GM12892 (cell line): ENCODE results near the gene DDX18.

Experiments
- DNase-seq: peaks from one replicate; pipeline ENCODE4 v3.0.0; 2011; ENCODE audit not compliant: insufficient read length
- FAIRE-seq: peaks from 2 replicates; lab custom pipeline; 2011; peaks lifted over from hg19 to GRCh38; lab: Jason Lieb, UNC
- POLR2A ChIP-seq: IDR thresholded peaks from 2 replicates; pipeline ENCODE4 v1.6.1; 2011; ENCODE audit warnings: low read depth, low read length, control low read depth
- POLR2AphosphoS5 ChIP-seq: IDR thresholded peaks from 2 replicates; pipeline ENCODE4 v1.6.1; 2011; ENCODE audit warnings: low read depth, low read length, control low read depth
- TAF1 ChIP-seq: IDR thresholded peaks from 2 replicates; pipeline ENCODE4 v1.6.1; 2011; ENCODE audit warnings: low read depth, mild to moderate bottlenecking, control low read depth, low read length, borderline replicate concordance

Gene DDX18

GRCh38 chr2:117859924-117860647 is 45.6 kb downstream of the DDX18 start:
- TF ChIP-seq TAF1 (no peak), POLR2AphosphoS5 (no peak)
- FAIRE-seq (no peak), DNase-seq (no peak)

GRCh38 chr2:117862459-117862858 is 48.0 kb downstream of the DDX18 start:
- TF ChIP-seq POLR2A (no peak), TAF1 (no peak), POLR2AphosphoS5 (no peak)
- DNase-seq (no peak), FAIRE-seq (no peak)

DNA sequence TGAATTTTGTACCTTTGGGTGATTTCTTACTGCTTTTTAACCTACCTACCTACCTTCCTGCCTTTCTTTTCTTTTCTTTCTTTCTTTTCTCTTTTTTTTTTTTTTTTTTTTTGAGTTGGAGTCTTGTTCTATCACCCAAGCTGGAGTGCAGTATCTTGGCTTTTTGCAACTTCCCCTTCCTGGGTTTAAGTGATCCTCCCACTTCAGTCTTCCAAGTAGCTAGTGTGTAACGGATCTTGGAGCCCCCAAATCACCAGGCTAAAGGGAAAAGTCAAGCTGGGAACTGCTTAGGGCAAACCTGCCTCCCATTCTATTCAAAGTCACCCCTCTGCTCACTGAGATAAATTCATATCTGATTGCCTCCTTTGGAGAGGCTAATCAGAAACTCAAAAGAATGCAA is 61.3 kb downstream of the DDX18 start:
- TF ChIP-seq POLR2AphosphoS5 (no peak), POLR2A (no peak), TAF1 (no peak)
- FAIRE-seq = no peak
- no peak for DNase-seq

GRCh38 chr2:117879003-117879402 is 64.5 kb downstream of the DDX18 start:
- FAIRE-seq = no peak
- DNase-seq = no peak
- TF ChIP-seq POLR2AphosphoS5 (no peak), TAF1 (no peak), POLR2A (no peak)
